Measurements from ENCODE around the gene WSB1.
A peak's percentile ranks its signal among the peaks of the same experiment; 100 is the strongest.
"Not testable (repeated sequence)": the region's sequence is repeated elsewhere in the genome, so short reads cannot be mapped to it uniquely, and the experiment has no call there.

The WSB1 gene

GRCh38 chr17:27328686-27329085 lies 34.8 kb downstream of the WSB1 start:
- DNase-seq; in situ Hi-C loops (cut with MboI; ENCODE audit: low pct_unique_long_range_greater_than_20kb, low sequenced_read_pairs): not testable (repeated sequence)

GRCh38 chr17:27329146-27329805 lies 35.4 kb downstream of the WSB1 start:
- no peak for DNase-seq
- in situ Hi-C loops (cut with MboI; ENCODE audit: low pct_unique_long_range_greater_than_20kb, low sequenced_read_pairs): no loop called here

- DNase-seq: no peak
- in situ Hi-C loops (cut with MboI; ENCODE audit: low pct_unique_long_range_greater_than_20kb, low sequenced_read_pairs): no loop called here
These were observed 38.1 kb downstream of the WSB1 start for GRCh38 chr17:27332047-27332393.

- in situ Hi-C loops (cut with MboI; ENCODE audit: low pct_unique_long_range_greater_than_20kb, low sequenced_read_pairs): no loop called here
- peak; percentile 97 for DNase-seq
These were observed 38.8 kb downstream of the WSB1 start for GRCh38 chr17:27332485-27333409.

- DNase-seq: no peak
- in situ Hi-C loops (cut with MboI; ENCODE audit: low pct_unique_long_range_greater_than_20kb, low sequenced_read_pairs): no loop called here
These were observed 39.6 kb downstream of the WSB1 start for GRCh38 chr17:27333410-27333980.

- DNase-seq: peak; percentile 50
- in situ Hi-C loops (cut with MboI; ENCODE audit: low pct_unique_long_range_greater_than_20kb, low sequenced_read_pairs): no loop called here
These were observed 42.3 kb downstream of the WSB1 start for GRCh38 chr17:27336184-27336583.

- in situ Hi-C loops (cut with MboI; ENCODE audit: low pct_unique_long_range_greater_than_20kb, low sequenced_read_pairs): no loop called here
- no peak for DNase-seq
These were observed 44.6 kb downstream of the WSB1 start for GRCh38 chr17:27338536-27338985.

- no peak for DNase-seq
- in situ Hi-C loops (cut with MboI; ENCODE audit: low pct_unique_long_range_greater_than_20kb, low sequenced_read_pairs): no loop called here
These were observed 45.4 kb downstream of the WSB1 start for GRCh38 chr17:27339198-27339835.

GRCh38 chr17:27339836-27340550 lies 46.1 kb downstream of the WSB1 start:
- no peak for DNase-seq

GRCh38 chr17:27340575-27340974 lies 46.7 kb downstream of the WSB1 start:
- no peak for DNase-seq
- in situ Hi-C loops (cut with MboI; ENCODE audit: low pct_unique_long_range_greater_than_20kb, low sequenced_read_pairs): no loop called here

More at GRCh38 chr17:27339836-27340550, 46.1 kb downstream of the WSB1 start:
- in situ Hi-C loops (cut with MboI; ENCODE audit: low pct_unique_long_range_greater_than_20kb, low sequenced_read_pairs): no loop called here

- no peak for DNase-seq
These were observed 47.1 kb downstream of the WSB1 start for GRCh38 chr17:27341041-27341471.

GRCh38 chr17:27342059-27342458 lies 48.1 kb downstream of the WSB1 start:
- no peak for DNase-seq
- in situ Hi-C loops (cut with MboI; ENCODE audit: low pct_unique_long_range_greater_than_20kb, low sequenced_read_pairs): no loop called here

More at GRCh38 chr17:27341041-27341471, 47.1 kb downstream of the WSB1 start:
- in situ Hi-C loops (cut with MboI; ENCODE audit: low pct_unique_long_range_greater_than_20kb, low sequenced_read_pairs): no loop called here

GRCh38 chr17:27343294-27343693 lies 49.4 kb downstream of the WSB1 start:
- in situ Hi-C loops (cut with MboI; ENCODE audit: low pct_unique_long_range_greater_than_20kb, low sequenced_read_pairs): no loop called here
- DNase-seq: no peak

GRCh38 chr17:27343977-27344607 lies 50.2 kb downstream of the WSB1 start:
- DNase-seq: peak; percentile 78
- in situ Hi-C loops (cut with MboI; ENCODE audit: low pct_unique_long_range_greater_than_20kb, low sequenced_read_pairs): no loop called here

GRCh38 chr17:27345141-27345904 lies 51.4 kb downstream of the WSB1 start:
- DNase-seq: no peak
- in situ Hi-C loops (cut with MboI; ENCODE audit: low pct_unique_long_range_greater_than_20kb, low sequenced_read_pairs): no loop called here

- DNase-seq: no peak
- in situ Hi-C loops (cut with MboI; ENCODE audit: low pct_unique_long_range_greater_than_20kb, low sequenced_read_pairs): no loop called here
These were observed 52.5 kb downstream of the WSB1 start for GRCh38 chr17:27346228-27346899.

GRCh38 chr17:27348196-27348595 lies 54.3 kb downstream of the WSB1 start:
- DNase-seq: no peak
- in situ Hi-C loops (cut with MboI; ENCODE audit: low pct_unique_long_range_greater_than_20kb, low sequenced_read_pairs): no loop called here

All from KBM-7 (cell line).